Smooth muscle cell (in vitro differentiated cells): ENCODE data around the gene MACO1. TPM values are rescaled to one million over a fixed set of nuclear protein-coding genes. Genes with fewer than 3 reads are reported as not detected.
A peak's percentile ranks its signal among the peaks of the same experiment; 100 is the strongest.

Experiments used
- DNase-seq: peaks from one replicate; lab custom pipeline; 2025; ENCODE audit not compliant: unreplicated experiment; lab: John Stamatoyannopoulos, UW
- H2AFZ ChIP-seq: fragments of 200-600 bp; sonication (generic); 2 replicates; pipeline ENCODE4 v1.6.0; 2016; ENCODE audit warnings: antibody characterized with exemption, low read depth, mild to moderate bottlenecking
- H3F3A ChIP-seq: fragments of 200-600 bp; sonication (generic); 2 replicates; pipeline ENCODE4 v1.6.0; 2017; ENCODE audit warnings: antibody characterized with exemption, low read depth
- H3K27ac ChIP-seq: fragments of 200-600 bp; sonication (generic); 2 replicates; pipeline ENCODE4 v1.5.1; 2016; ENCODE audit warnings: low read depth, mild to moderate bottlenecking
- H3K27me3 ChIP-seq: fragments of 200-600 bp; sonication (generic); 2 replicates; pipeline ENCODE4 v1.6.1; 2016; ENCODE audit warnings: low read depth, mild to moderate bottlenecking
- H3K36me3 ChIP-seq: fragments of 200-600 bp; sonication (generic); 2 replicates; pipeline ENCODE4 v1.5.1; 2016; ENCODE audit warnings: low read depth
- H3K4me1 ChIP-seq: fragments of 200-600 bp; sonication (generic); 2 replicates; pipeline ENCODE4 v1.5.1; 2016; ENCODE audit warnings: low read depth
- H3K4me2 ChIP-seq: fragments of 200-600 bp; sonication (generic); 2 replicates; pipeline ENCODE4 v1.6.0; 2016; ENCODE audit warnings: mild to moderate bottlenecking
- H3K4me3 ChIP-seq: fragments of 200-600 bp; sonication (generic); 2 replicates; pipeline ENCODE4 v1.5.1; 2016; ENCODE audit warnings: mild to moderate bottlenecking
- H3K79me2 ChIP-seq: fragments of 200-600 bp; sonication (generic); 2 replicates; pipeline ENCODE4 v1.6.0; 2016; ENCODE audit warnings: low read depth, mild to moderate bottlenecking
- H3K9ac ChIP-seq: fragments of 200-600 bp; sonication (generic); 2 replicates; pipeline ENCODE4 v1.6.0; 2016; ENCODE audit warnings: low read depth
- H3K9me3 ChIP-seq: fragments of 200-600 bp; sonication (generic); replicated peaks from 2 replicates; pipeline ENCODE4 v1.5.1; 2016; ENCODE audit warnings: low read depth
- H4K20me1 ChIP-seq: fragments of 200-600 bp; sonication (generic); 2 replicates; pipeline ENCODE4 v1.6.0; 2016; ENCODE audit warnings: low read depth
- WGBS: methylation state at CpG from one replicate; pipeline ENCODE4 v1.1.7; 2016; ENCODE audit warnings: low lambda C conversion rate; 5-methylcytosine and 5-hydroxymethylcytosine counted together
- polyA plus RNA-seq: library from polyadenylated mRNA; unstranded; fragments of >200 nt; fragmentation: Nextera tagmentation; extraction: Ambion mirVana; gene quantifications from 2 replicates; pipeline ENCODE4 v1.2.1, GENCODE V29; 2016
- total RNA-seq: library from RNA; depleted of rRNA; stranded (reverse); fragments of >200 nt; gene quantifications from 2 replicates; pipeline ENCODE4 v1.2.3, GENCODE V29; 2014
- TF ChIP-seq, protein P1 (sequence below): fragments of 200-600 bp; sonication (generic); IDR thresholded peaks from 2 replicates; pipeline ENCODE4 v1.5.1; 2017; ENCODE audit warnings: borderline replicate concordance, mild to moderate bottlenecking, antibody characterized with exemption; ENCODE audit not compliant: insufficient read depth, poor library complexity, severe bottlenecking

The MACO1 gene
- total and polyA plus RNA-seq, 2 experiments from 2014 or later: 19.8 to 29.8 TPM

DNA sequence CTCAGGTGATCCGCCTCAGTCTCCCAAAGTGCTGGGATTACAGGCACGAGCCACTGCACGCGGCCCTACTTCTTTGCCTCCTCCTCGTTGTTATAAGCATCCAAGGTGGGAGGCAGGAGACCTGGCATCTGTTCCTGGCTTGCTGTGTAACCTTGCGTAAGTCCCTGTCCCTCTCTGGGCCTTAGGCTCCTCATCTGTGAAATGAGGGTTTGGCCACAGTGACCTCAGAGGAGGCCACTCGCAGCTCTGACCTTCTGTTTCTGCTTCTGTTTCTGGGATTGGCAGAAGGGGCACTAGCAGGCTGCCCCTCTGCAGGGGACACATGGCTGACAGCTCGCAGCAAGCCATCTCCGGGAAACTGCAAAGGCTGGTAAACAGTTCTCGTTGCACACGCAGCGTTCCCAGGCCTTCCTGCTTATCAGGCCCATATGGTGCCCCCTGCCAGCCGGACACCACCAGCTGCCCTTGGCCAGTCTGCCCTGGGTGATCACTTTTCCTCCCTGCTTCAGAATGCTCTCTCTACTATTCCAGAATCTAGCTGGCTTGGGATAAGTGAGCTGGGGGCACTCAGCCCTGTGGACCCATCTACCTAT, 110.1 kb downstream of the MACO1 start:
- H3K79me2 ChIP-seq: peaks cover 20% of the 10 kb centered on the region
- no peaks in the 10 kb centered on the region for H3K9me3 ChIP-seq
- H3F3A ChIP-seq: peaks cover 3% of the 10 kb centered on the region
- H3K36me3 ChIP-seq: no peaks in the 10 kb centered on the region
- H4K20me1 ChIP-seq: peaks cover 11% of the 10 kb centered on the region
- DNase-seq: no peak
- no peak overlapping the region for H3K4me3 ChIP-seq
- H3K27me3 ChIP-seq: no peaks in the 10 kb centered on the region
- TF ChIP-seq, protein P1, sequence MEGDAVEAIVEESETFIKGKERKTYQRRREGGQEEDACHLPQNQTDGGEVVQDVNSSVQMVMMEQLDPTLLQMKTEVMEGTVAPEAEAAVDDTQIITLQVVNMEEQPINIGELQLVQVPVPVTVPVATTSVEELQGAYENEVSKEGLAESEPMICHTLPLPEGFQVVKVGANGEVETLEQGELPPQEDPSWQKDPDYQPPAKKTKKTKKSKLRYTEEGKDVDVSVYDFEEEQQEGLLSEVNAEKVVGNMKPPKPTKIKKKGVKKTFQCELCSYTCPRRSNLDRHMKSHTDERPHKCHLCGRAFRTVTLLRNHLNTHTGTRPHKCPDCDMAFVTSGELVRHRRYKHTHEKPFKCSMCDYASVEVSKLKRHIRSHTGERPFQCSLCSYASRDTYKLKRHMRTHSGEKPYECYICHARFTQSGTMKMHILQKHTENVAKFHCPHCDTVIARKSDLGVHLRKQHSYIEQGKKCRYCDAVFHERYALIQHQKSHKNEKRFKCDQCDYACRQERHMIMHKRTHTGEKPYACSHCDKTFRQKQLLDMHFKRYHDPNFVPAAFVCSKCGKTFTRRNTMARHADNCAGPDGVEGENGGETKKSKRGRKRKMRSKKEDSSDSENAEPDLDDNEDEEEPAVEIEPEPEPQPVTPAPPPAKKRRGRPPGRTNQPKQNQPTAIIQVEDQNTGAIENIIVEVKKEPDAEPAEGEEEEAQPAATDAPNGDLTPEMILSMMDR: no peak
- no peak overlapping the region for H3K4me2 ChIP-seq
- no peak overlapping the region for H3K9ac ChIP-seq
- H3K4me1 ChIP-seq: peaks cover 6% of the 10 kb centered on the region
- WGBS: 88% methylated on average over 13 of the region's 13 CpGs
- no peak overlapping the region for H2AFZ ChIP-seq
- H3K27ac ChIP-seq: no peak overlapping the region

DNA sequence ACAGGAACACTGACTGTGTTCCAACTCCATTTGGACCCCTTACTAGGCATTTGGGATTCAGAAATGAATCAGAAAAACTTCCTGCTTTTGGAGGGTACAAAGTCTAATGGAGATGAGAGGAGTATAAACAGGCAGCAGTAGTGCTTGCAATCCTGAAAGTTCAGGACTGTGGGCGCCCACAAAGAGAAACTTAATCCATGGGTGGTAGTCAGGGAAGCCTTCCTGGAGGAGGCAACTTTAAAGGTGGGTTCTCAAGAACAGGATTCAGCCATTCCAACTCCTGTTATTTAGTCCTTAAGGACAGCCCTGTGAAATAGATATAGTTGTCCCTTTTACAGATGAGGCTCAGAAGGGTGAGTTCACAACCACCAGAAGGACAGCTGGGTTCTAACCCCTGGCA, 110.7 kb downstream of the MACO1 start:
- no peak for DNase-seq
- Histone ChIP-seq H3K27me3 (no peaks in the 10 kb centered on the region), H3K4me1 (peaks cover 6% of the 10 kb centered on the region), H2AFZ (no peak overlapping the region), H3K9ac (no peak overlapping the region), H3F3A (peaks cover 3% of the 10 kb centered on the region), H4K20me1 (peaks cover 16% of the 10 kb centered on the region), H3K9me3 (no peaks in the 10 kb centered on the region), H3K27ac (no peak overlapping the region), H3K4me3 (no peak overlapping the region), H3K4me2 (no peak overlapping the region), H3K79me2 (peaks cover 26% of the 10 kb centered on the region), H3K36me3 (no peaks in the 10 kb centered on the region)
- 81% methylated on average over 1 of the region's 1 CpG for WGBS
- TF ChIP-seq, protein P1: no peak

DNA sequence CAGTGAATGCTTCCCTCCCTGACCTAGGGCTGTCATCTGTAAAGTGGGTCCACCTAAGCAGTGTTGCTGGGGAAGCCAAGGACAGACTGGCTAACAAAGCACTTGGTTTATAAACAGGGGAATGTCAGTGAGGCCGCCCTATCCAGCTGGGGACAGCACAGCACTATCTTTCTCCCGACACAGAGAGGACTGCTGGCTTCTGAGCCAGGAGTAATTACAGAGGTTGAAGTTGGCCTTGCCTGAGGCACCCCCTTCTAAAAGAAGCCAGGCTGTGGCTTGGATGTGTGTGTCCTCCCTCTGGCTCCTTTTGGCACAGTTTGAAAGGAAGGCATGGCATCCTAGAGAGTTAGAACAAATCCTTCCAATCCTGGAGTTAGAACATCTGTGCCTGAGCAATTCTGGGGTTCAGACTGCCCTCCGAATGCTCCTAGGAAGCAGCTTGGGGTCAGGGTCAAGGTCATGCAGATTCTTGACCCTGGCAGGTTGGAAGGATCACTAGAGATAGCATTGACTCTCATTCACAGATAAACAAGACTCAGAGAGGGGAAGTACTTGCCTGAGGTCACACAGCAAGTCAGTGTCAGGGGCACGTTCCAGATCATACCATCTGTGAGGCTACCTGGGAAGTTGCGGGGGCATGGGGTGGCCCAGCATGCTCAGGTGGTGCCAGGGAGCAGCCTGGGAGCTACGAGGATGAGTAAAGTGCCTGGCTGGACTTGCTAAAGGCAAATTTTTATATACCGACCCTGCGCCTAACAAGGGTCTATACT, 111.4 kb downstream of the MACO1 start:
- Histone ChIP-seq H3K9ac (no peak overlapping the region), H3K36me3 (no peaks in the 10 kb centered on the region), H3F3A (peaks cover 3% of the 10 kb centered on the region), H2AFZ (no peak overlapping the region), H3K27me3 (no peaks in the 10 kb centered on the region), H3K4me1 (peaks cover 6% of the 10 kb centered on the region), H3K27ac (no peak overlapping the region), H3K4me2 (no peak overlapping the region), H3K9me3 (no peaks in the 10 kb centered on the region), H3K79me2 (peaks cover 32% of the 10 kb centered on the region), H4K20me1 (peaks cover 22% of the 10 kb centered on the region), H3K4me3 (no peak overlapping the region)
- TF ChIP-seq, protein P1: no peak
- DNase-seq: no peak
- 78% methylated on average over 8 of the region's 8 CpGs for WGBS

DNA sequence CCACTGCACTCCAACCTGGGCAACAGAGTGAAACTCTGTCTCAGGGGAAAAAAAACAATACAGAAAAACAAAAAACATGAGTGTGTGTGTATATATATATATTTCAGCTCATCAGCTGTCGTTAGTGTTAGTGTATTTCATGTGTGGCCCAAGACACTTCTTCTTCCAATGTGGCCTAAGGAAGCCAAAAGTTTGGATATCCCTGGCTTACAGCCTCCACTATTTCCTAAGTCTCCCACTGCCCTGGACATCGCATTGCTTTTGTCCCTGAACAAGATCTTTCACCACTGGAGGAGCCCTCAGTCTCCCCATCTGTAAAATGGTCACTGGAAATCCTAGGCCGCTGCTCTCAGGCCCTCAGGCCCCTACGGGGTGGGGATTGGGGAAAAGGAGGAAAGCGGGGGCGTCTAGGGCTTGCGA, 112.3 kb downstream of the MACO1 start:
- Histone ChIP-seq H3K4me2 (peak overlapping the region; percentile 87), H4K20me1 (peaks cover 30% of the 10 kb centered on the region), H3K4me3 (peak overlapping the region; percentile 83), H3K4me1 (peaks cover 6% of the 10 kb centered on the region), H3K9ac (no peak overlapping the region), H3K36me3 (no peaks in the 10 kb centered on the region), H3K79me2 (peaks cover 41% of the 10 kb centered on the region), H3K9me3 (no peaks in the 10 kb centered on the region), H2AFZ (no peak overlapping the region), H3K27ac (no peak overlapping the region), H3F3A (peaks cover 6% of the 10 kb centered on the region), H3K27me3 (no peaks in the 10 kb centered on the region)
- no peak for DNase-seq
- 32% methylated on average over 7 of the region's 7 CpGs for WGBS
- TF ChIP-seq, protein P1: no peak
